NCI-H69 (cell line): ENCODE measurements around the gene GPX1.

Experiments used
- DNase-seq: peaks from one replicate; lab custom pipeline; 2025; lab: John Stamatoyannopoulos, UW

The GPX1 gene

GRCh38 chr3:49311283-49311682, 46.9 kb downstream of the GPX1 start:
- no peak for DNase-seq

- DNase-seq: no peak
Measured at GRCh38 chr3:49310677-49311076, 47.5 kb downstream of the GPX1 start.
